Stomach (tissue), 9 donors: ENCODE measurements around the gene HEXIM1. TPM values are rescaled to one million over a fixed set of nuclear protein-coding genes. Genes with fewer than 3 reads are reported as not detected.

Experiments used
- DNase-seq, 2 donors: peaks; one replicate each; pipeline versions ENCODE4 v3.0.0 to v3.0.0-alpha.2; 2013 to 2019
- H3K27ac ChIP-seq, 5 donors: fragments of 200-600 bp in 4 of 5; sonication (generic) in 4 of 5; one replicate each; pipeline ENCODE4 v1.5.1; 2013 to 2019; ENCODE audit warnings: mild to moderate bottlenecking in 1 of 5, moderate library complexity in 1 of 5
- H3K27me3 ChIP-seq, 3 donors: fragments of 200-600 bp; sonication (generic); one replicate each; pipeline ENCODE4 v1.5.1; 2017 to 2019; ENCODE audit warnings: mixed run types in 1 of 3
- H3K36me3 ChIP-seq, 4 donors: fragments of 200-600 bp; sonication (generic); 1 replicate in 3 of 4; 2 replicates in 1 of 4; pipeline ENCODE4 v1.5.1; 2016 to 2019
- H3K4me1 ChIP-seq, 4 donors: fragments of 200-600 bp; sonication (generic); one replicate each; pipeline ENCODE4 v1.5.1; 2016 to 2019
- H3K4me3 ChIP-seq, 4 donors: fragments of 200-600 bp; sonication (generic) in 3 of 4; one replicate each; pipeline ENCODE4 v1.5.1; 2016 to 2019; ENCODE audit warnings: mild to moderate bottlenecking in 1 of 4
- H3K9me3 ChIP-seq, 4 donors: fragments of 200-600 bp; sonication (generic); one replicate each; pipeline ENCODE4 v1.5.1; 2016 to 2019
- CTCF ChIP-seq, 7 experiments: fragments of 450-650 bp in 4 of 7; fragments of 200-600 bp in 3 of 7; sonication (generic) in 3 of 7; IDR thresholded peaks; one replicate each; pipeline ENCODE4 v1.5.1; 2016 to 2019; ENCODE audit warnings: antibody characterized with exemption in 7 of 7, control low read depth in 2 of 7, mild to moderate bottlenecking in 1 of 7
- EP300 ChIP-seq: sonication (generic); formaldehyde crosslinking; IDR thresholded peaks from one replicate; pipeline ENCODE4 v1.6.1; 2017; ENCODE audit warnings: antibody characterized with exemption
- POLR2A ChIP-seq, 4 donors: fragments of 450-650 bp; IDR thresholded peaks; one replicate each; pipeline ENCODE4 v1.6.1; 2016; ENCODE audit warnings: antibody characterized with exemption in 4 of 4, control low read depth in 2 of 4, mild to moderate bottlenecking in 1 of 4, moderate library complexity in 1 of 4
- POLR2AphosphoS5 ChIP-seq, 3 donors: sonication (generic); formaldehyde crosslinking; IDR thresholded peaks; one replicate each; pipeline ENCODE4 v1.6.1; 2016; ENCODE audit warnings: antibody characterized with exemption in 3 of 3
- WGBS, 5 donors: extraction: QIAGEN DNeasy Blood & Tissue Kit in 3 of 5; methylation state at CpG; one replicate each; pipeline versions ENCODE4 v1.1.5 to v1.1.7; 2013 to 2018; 5-methylcytosine and 5-hydroxymethylcytosine counted together
- intact Hi-C: fragments of 100-400 bp; cut with DNase I; formaldehyde crosslinking; loops from one replicate; pipeline ENCODE4 v1.15.1; 2023; ENCODE audit warnings: low total_unique reads
- polyA plus RNA-seq, 3 donors: library from polyadenylated mRNA; stranded (reverse); fragments of 200-250 nt; gene quantifications; one replicate each; pipeline ENCODE4 v1.2.3, GENCODE V29; 2013
- total RNA-seq, 5 donors: library from RNA; depleted of rRNA; stranded (reverse); fragments of >200 nt; gene quantifications; one replicate each; pipeline versions ENCODE4 v1.1.0 to v1.2.3, GENCODE V29; 2014 to 2016
- donor health status: healthy with polysubstance abuse.
- donor health status: Bipolar disorder and iron deficiency.
- donor health status: healthy.

Gene HEXIM1
- total and polyA plus RNA-seq, 8 donors = 6.4 to 23.8 (median 15.7) TPM

GRCh38 chr17:45131616-45132319 is 16.5 kb upstream of the HEXIM1 start:
- Histone ChIP-seq H3K27me3 (no peaks in the 10 kb centered on the region), H3K27ac (peak overlapping the region; percentile 83 to 99 (median 98)), H3K9me3 (no peaks in the 10 kb centered on the region), H3K4me1 (peaks cover 57 to 81% (median 72%) of the 10 kb centered on the region in 4 donors), H3K4me3 (peak overlapping the region; percentile 88 to 94 (median 92)), H3K36me3 (no peaks in the 10 kb centered on the region)
- no peak for TF ChIP-seq POLR2AphosphoS5 (IDR thresholded peaks at IDR 0.05)
- no peak for TF ChIP-seq POLR2A (IDR thresholded peaks at IDR 0.05)
- TF ChIP-seq CTCF (IDR thresholded peaks at IDR 0.05) = peak in 5 of 7 experiments; percentile 54 to 91 (median 73)
- TF ChIP-seq EP300 = no peak
- 0 to 7% (median 6%) methylated on average over 18 to 46 of the region's 46 CpGs for WGBS, 5 donors
- intact Hi-C loops = no loop called here
- DNase-seq = peak; percentile 48 to 79

GRCh38 chr17:45132320-45132571 is 16.0 kb upstream of the HEXIM1 start, which contains the start of gene PLCD3:
Gene PLCD3, minus strand, starts transcription at chr17:45132515. Its CDS starts 105 bp downstream, at chr17:45132410.
- TF ChIP-seq CTCF (IDR thresholded peaks at IDR 0.05) = no peak
- no peak for TF ChIP-seq POLR2A (IDR thresholded peaks at IDR 0.05)
- Histone ChIP-seq H3K36me3 (no peaks in the 10 kb centered on the region), H3K27ac (peak within 1 kb of the TSS; percentile 95 to 99 (median 98)), H3K27me3 (no peaks in the 10 kb centered on the region), H3K4me1 (peaks cover 59 to 81% (median 72%) of the 10 kb centered on the region in 4 donors), H3K4me3 (peak within 1 kb of the TSS; percentile 88 to 94 (median 92)), H3K9me3 (no peaks in the 10 kb centered on the region)
- WGBS, 5 donors = 0 to 1% (median 0%) methylated on average over 7 to 36 of the region's 36 CpGs; no CpG with 5 or more reads in 1 of the 5 donors
- intact Hi-C loops = no loop called here
- no peak for DNase-seq

GRCh38 chr17:45132572-45133463 is 15.5 kb upstream of the HEXIM1 start:
- no peaks in the 10 kb centered on the region for H3K9me3 ChIP-seq
- H3K27ac ChIP-seq = peak overlapping the region; percentile 95 to 99 (median 98)
- peaks cover 0 to 2% (median under 1%) of the 10 kb centered on the region in 4 donors for H3K36me3 ChIP-seq
- peaks cover 53 to 81% (median 72%) of the 10 kb centered on the region in 4 donors for H3K4me1 ChIP-seq
- 0 to 1% (median 0%) methylated on average over 30 to 71 of the region's 71 CpGs for WGBS, 5 donors
- TF ChIP-seq EP300 (no peak), POLR2A (IDR thresholded peaks at IDR 0.05) (no peak), CTCF (IDR thresholded peaks at IDR 0.05) (peak in 5 of 7 experiments; percentile 73 to 92 (median 82)), POLR2AphosphoS5 (IDR thresholded peaks at IDR 0.05) (peak in 2 of 3 donors; percentile 65 to 82)
- peak; percentile 89 to 93 for DNase-seq
- H3K27me3 ChIP-seq = no peaks in the 10 kb centered on the region
- peak overlapping the region; percentile 88 to 94 (median 92) for H3K4me3 ChIP-seq
- intact Hi-C loops = no loop called here

GRCh38 chr17:45135192-45135977 is 12.9 kb upstream of the HEXIM1 start, which contains the start of gene ACBD4:
Gene ACBD4, plus strand, starts transcription at chr17:45135687. Its CDS starts 458 bp downstream, at chr17:45136145.
- Histone ChIP-seq H3K27ac (peak within 1 kb of the TSS; percentile 84 to 93 (median 89)), H3K9me3 (no peaks in the 10 kb centered on the region), H3K27me3 (no peaks in the 10 kb centered on the region), H3K36me3 (peaks cover 0 to 22% (median 10%) of the 10 kb centered on the region in 4 donors), H3K4me3 (peak within 1 kb of the TSS; percentile 61 to 78 (median 70)), H3K4me1 (peaks cover 27 to 57% (median 49%) of the 10 kb centered on the region in 4 donors)
- TF ChIP-seq EP300 (no peak), POLR2AphosphoS5 (IDR thresholded peaks at IDR 0.05) (peak; percentile 70 to 94 (median 72)), CTCF (IDR thresholded peaks at IDR 0.05) (peak in 6 of 7 experiments; percentile 96 to 100 (median 100)), POLR2A (IDR thresholded peaks at IDR 0.05) (no peak)
- DNase-seq = peak; percentile 97 to 98
- intact Hi-C loops = loop anchor here (5.0 kb wide), 1 partner anchor 62 kb away; no protein-coding TSS in a partner anchor
- 5 to 9% (median 5%) methylated on average over 25 to 40 of the region's 40 CpGs for WGBS, 5 donors
